ENCODE results near the gene EFCC1.

EFCC1 gene

GRCh38 chr3:128994581-128995546 lies 6.2 kb upstream of the EFCC1 start:
- no peak for DNase-seq (ENCODE audit: low read depth)

GRCh38 chr3:128995737-128996136 lies 5.4 kb upstream of the EFCC1 start:
- DNase-seq (ENCODE audit: low read depth): no peak

- DNase-seq (ENCODE audit: low read depth): no peak
Observed at GRCh38 chr3:128996200-128996599, 4.9 kb upstream of the EFCC1 start.

GRCh38 chr3:128996726-128997125 lies 4.4 kb upstream of the EFCC1 start:
- DNase-seq (ENCODE audit: low read depth): no peak

- DNase-seq (ENCODE audit: low read depth): no peak
Observed at GRCh38 chr3:128997486-128998133, 3.5 kb upstream of the EFCC1 start.

GRCh38 chr3:128998561-128998960 lies 2.5 kb upstream of the EFCC1 start:
- no peak for DNase-seq (ENCODE audit: low read depth)

- DNase-seq (ENCODE audit: low read depth): no peak
Observed at GRCh38 chr3:128999102-128999501, 2.0 kb upstream of the EFCC1 start.

GRCh38 chr3:129000742-129001100 lies 383 bp upstream of the EFCC1 start:
- no peak for DNase-seq (ENCODE audit: low read depth)

GRCh38 chr3:129001806-129002572 lies 885 bp downstream of the EFCC1 start:
- no peak for DNase-seq (ENCODE audit: low read depth)

GRCh38 chr3:129002573-129003569 lies 1.8 kb downstream of the EFCC1 start:
- DNase-seq (ENCODE audit: low read depth): no peak

- no peak for DNase-seq (ENCODE audit: low read depth)
Observed at GRCh38 chr3:129003578-129004112, 2.5 kb downstream of the EFCC1 start.

GRCh38 chr3:129004639-129005295 lies 3.7 kb downstream of the EFCC1 start:
- no peak for DNase-seq (ENCODE audit: low read depth)

GRCh38 chr3:129005526-129006303 lies 4.6 kb downstream of the EFCC1 start:
- DNase-seq (ENCODE audit: low read depth): no peak

- DNase-seq (ENCODE audit: low read depth): no peak
Observed at GRCh38 chr3:129006864-129007263, 5.8 kb downstream of the EFCC1 start.

GRCh38 chr3:129007792-129008191 lies 6.7 kb downstream of the EFCC1 start:
- no peak for DNase-seq (ENCODE audit: low read depth)

- no peak for DNase-seq (ENCODE audit: low read depth)
Observed at GRCh38 chr3:129009266-129009665, 8.2 kb downstream of the EFCC1 start.

- no peak for DNase-seq (ENCODE audit: low read depth)
Observed at GRCh38 chr3:129010310-129010956, 9.3 kb downstream of the EFCC1 start.

- peak; percentile 13 for DNase-seq (ENCODE audit: low read depth)
Observed at GRCh38 chr3:129013491-129013891, 12.4 kb downstream of the EFCC1 start.

- DNase-seq (ENCODE audit: low read depth): no peak
Observed at GRCh38 chr3:129014148-129014547, 13.0 kb downstream of the EFCC1 start.

All from amniotic epithelial cell (primary cell).